ENCODE measurements around the gene AMER3. TPM values are rescaled to one million over a fixed set of nuclear protein-coding genes. Genes with fewer than 3 reads are reported as not detected.

AMER3 gene
- total RNA-seq: not detected

DNA sequence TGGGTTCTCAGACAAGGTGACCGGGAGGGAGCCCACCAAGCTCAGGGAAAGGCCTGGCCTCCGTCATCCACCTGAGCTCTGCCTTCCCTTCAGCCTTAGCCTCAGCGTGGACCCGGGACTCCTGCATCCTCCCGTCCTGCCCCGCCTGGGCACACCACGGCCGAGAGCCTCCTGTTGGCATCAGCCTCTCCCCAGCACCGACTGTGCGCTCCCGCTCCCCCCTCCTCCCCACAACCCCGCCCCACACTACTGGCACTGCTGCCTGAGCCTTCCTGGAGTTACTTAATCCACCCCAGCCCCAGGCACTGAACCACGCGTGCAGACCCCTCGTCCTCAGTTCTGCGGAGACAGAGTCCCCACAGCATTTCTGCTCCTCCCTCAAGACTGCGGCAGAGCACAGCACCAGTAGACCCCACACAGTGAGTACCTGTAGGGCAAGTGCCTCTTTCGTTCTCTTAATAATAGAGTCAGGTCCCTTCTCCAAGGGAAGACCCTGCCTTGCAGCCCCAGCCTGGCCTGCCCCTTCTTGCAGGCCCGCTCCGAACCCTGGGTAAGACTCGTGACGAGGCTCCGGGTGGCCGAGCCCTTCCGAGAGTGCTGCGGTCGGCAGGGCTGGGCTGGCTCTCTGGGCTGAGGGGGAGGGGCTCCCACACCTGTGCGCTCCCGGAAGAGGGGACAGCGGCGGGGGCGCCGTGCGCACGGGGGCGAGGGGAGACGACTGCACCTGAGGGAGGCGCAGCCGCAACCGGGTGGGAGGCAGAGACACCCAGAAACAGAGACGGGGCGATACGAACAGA lies at the start of gene AMER3:
AMER3 (plus strand) TSS at position 285 of the 797 bp plus-strand sequence. CDS start 6,533 bp downstream, outside the sequence.

DNA sequence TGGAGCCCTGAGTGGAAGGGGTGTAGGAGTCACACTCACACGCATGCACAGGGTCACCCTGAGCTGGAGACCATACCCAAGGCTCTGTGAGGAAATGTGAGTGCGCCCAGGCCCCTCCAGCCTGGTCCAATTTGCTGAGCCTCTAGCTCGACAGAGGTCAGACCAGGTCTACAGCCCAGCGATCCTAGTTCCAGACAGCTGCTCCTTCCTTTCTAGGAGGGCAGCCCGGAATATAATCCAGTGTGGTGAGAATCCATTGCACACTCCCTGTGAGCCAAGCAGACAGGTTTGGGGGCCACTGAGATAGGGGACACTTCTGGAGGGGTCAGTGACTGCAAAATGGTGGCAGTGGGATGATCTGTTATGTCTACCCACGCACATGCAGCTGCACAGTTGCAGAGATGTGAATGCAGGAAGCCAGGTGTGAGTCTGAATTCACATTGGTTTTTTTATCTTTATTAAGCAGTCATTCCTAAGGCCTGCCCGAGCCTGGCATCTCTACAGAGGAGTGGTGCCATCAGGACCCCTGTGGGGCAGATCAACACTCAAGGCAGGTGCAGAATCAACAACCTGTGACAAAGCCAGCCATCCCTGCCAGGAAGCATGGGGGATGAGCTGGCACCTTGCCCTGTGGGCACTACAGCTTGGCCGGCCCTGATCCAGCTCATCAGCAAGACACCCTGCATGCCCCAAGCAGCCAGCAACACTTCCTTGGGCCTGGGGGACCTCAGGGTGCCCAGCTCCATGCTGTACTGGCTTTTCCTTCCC lies 26.6 kb upstream of the AMER3 start, which contains the start of gene GPR148:
GPR148 (plus strand) TSS at position 522 of the 768 bp plus-strand sequence; CDS start at position 604, 82 bp downstream.

Other genes starting within 250 kb of the AMER3 start
- gene POTEI, start 246.2 kb upstream of the AMER3 start, total RNA-seq: not detected
- not detected for gene CFC1B, start 234.3 kb upstream of the AMER3 start, total RNA-seq
- not detected for gene CFC1, start 156.0 kb upstream of the AMER3 start, total RNA-seq
- gene POTEJ, start 144.1 kb upstream of the AMER3 start, total RNA-seq: not detected
- gene GPR148, start 26.5 kb upstream of the AMER3 start, total RNA-seq: not detected
- gene ARHGEF4, start 81.4 kb downstream of the AMER3 start, total RNA-seq: 1 to 10 TPM; 2.0 to 3.8 TPM